T-helper 22 cell (primary cell): ENCODE data around the gene GARNL3.

Experiments used
- DNase-seq: peaks from one replicate; pipeline ENCODE4 v3.0.0-alpha.2; 2020; ENCODE audit warnings: low read depth

The GARNL3 gene

GRCh38 chr9:127351182-127352166 is 86.9 kb downstream of the GARNL3 start:
- no peak for DNase-seq

GRCh38 chr9:127353882-127354281 is 89.3 kb downstream of the GARNL3 start:
- no peak for DNase-seq

GRCh38 chr9:127356906-127357305 is 92.3 kb downstream of the GARNL3 start:
- no peak for DNase-seq

- DNase-seq, result no peak
These were observed 93.5 kb downstream of the GARNL3 start for GRCh38 chr9:127358023-127358535.

- no peak for DNase-seq
These were observed 94.2 kb downstream of the GARNL3 start for GRCh38 chr9:127358770-127359169.

- no peak for DNase-seq
These were observed 95.7 kb downstream of the GARNL3 start for GRCh38 chr9:127360250-127360649.

GRCh38 chr9:127360829-127361228 is 96.3 kb downstream of the GARNL3 start:
- no peak for DNase-seq

- no peak for DNase-seq
These were observed 97.0 kb downstream of the GARNL3 start for GRCh38 chr9:127361561-127361960.

GRCh38 chr9:127362829-127363228 is 98.3 kb downstream of the GARNL3 start:
- no peak for DNase-seq

- no peak for DNase-seq
These were observed 100.9 kb downstream of the GARNL3 start for GRCh38 chr9:127365461-127365860.

- no peak for DNase-seq
These were observed 102.0 kb downstream of the GARNL3 start for GRCh38 chr9:127366594-127366993.

- DNase-seq, result no peak
These were observed 104.4 kb downstream of the GARNL3 start for GRCh38 chr9:127368852-127369402.

- DNase-seq, result no peak
These were observed 104.9 kb downstream of the GARNL3 start for GRCh38 chr9:127369428-127369827.

GRCh38 chr9:127370147-127370579 is 105.6 kb downstream of the GARNL3 start:
- DNase-seq, result no peak

GRCh38 chr9:127370672-127371648 is 106.4 kb downstream of the GARNL3 start:
- no peak for DNase-seq

GRCh38 chr9:127380479-127380878 is 115.9 kb downstream of the GARNL3 start:
- DNase-seq, result no peak

- no peak for DNase-seq
These were observed 118.0 kb downstream of the GARNL3 start for GRCh38 chr9:127382541-127382940.

GRCh38 chr9:127384016-127384730 is 119.6 kb downstream of the GARNL3 start:
- DNase-seq, result no peak

- DNase-seq, result no peak
These were observed 120.3 kb downstream of the GARNL3 start for GRCh38 chr9:127384901-127385300.

- no peak for DNase-seq
These were observed 121.7 kb downstream of the GARNL3 start for GRCh38 chr9:127386249-127386648.

GRCh38 chr9:127386981-127387380 is 122.4 kb downstream of the GARNL3 start:
- no peak for DNase-seq
